Memory B cell (primary cell): ENCODE measurements around the gene MTMR3.

ENCODE experiments used
- ATAC-seq: fragments of 150-1000 bp; cut with Tn5 transposase; 2 replicates; pipeline ENCODE4 v1.10.0; 2021; ENCODE audit warnings: low read depth, mild to moderate bottlenecking, moderate library complexity
- DNase-seq, 2 donors: peaks; one replicate each; pipeline ENCODE4 v3.0.0; 2022; ENCODE audit warnings: low spot score in 2 of 2
- H3K27ac Mint-ChIP-seq: one replicate; pipeline ENCODE4 v1.8.0; 2022; ENCODE audit warnings: mild to moderate bottlenecking, moderate library complexity, mixed read lengths
- H3K27me3 Mint-ChIP-seq: one replicate; pipeline ENCODE4 v1.8.0; 2022; ENCODE audit warnings: mixed read lengths
- H3K36me3 Mint-ChIP-seq: one replicate; pipeline ENCODE4 v1.8.0; 2022; ENCODE audit warnings: mild to moderate bottlenecking, mixed read lengths
- H3K4me1 Mint-ChIP-seq: one replicate; pipeline ENCODE4 v1.8.0; 2022; ENCODE audit warnings: mixed read lengths
- H3K4me3 Mint-ChIP-seq: one replicate; pipeline ENCODE4 v1.8.0; 2022; ENCODE audit warnings: mild to moderate bottlenecking, moderate library complexity, mixed read lengths
- H3K9me3 Mint-ChIP-seq: one replicate; pipeline ENCODE4 v1.8.0; 2022; ENCODE audit warnings: mixed read lengths

The MTMR3 gene

GRCh38 chr22:30030329-30030728 lies 147.4 kb downstream of the MTMR3 start:
- Mint-ChIP-seq H3K4me3 (no peak overlapping the region), H3K4me1 (no peaks in the 10 kb centered on the region), H3K9me3 (no peaks in the 10 kb centered on the region), H3K36me3 (peaks cover 13% of the 10 kb centered on the region), H3K27ac (no peak overlapping the region), H3K27me3 (no peaks in the 10 kb centered on the region)
- ATAC-seq (no peak), DNase-seq (no peak)

GRCh38 chr22:30031328-30031727 lies 148.4 kb downstream of the MTMR3 start:
- no peaks in the 10 kb centered on the region for H3K27me3 Mint-ChIP-seq
- no peaks in the 10 kb centered on the region for H3K4me1 Mint-ChIP-seq
- no peak overlapping the region for H3K27ac Mint-ChIP-seq
- H3K4me3 Mint-ChIP-seq: no peak overlapping the region
- ATAC-seq (no peak), DNase-seq (no peak)
- no peaks in the 10 kb centered on the region for H3K9me3 Mint-ChIP-seq
- H3K36me3 Mint-ChIP-seq: peaks cover 6% of the 10 kb centered on the region

GRCh38 chr22:30031764-30032455 lies 148.9 kb downstream of the MTMR3 start:
- Mint-ChIP-seq H3K4me3 (no peak overlapping the region), H3K27me3 (no peaks in the 10 kb centered on the region), H3K9me3 (no peaks in the 10 kb centered on the region), H3K27ac (no peak overlapping the region), H3K4me1 (no peaks in the 10 kb centered on the region), H3K36me3 (peaks cover 6% of the 10 kb centered on the region)
- no peak for ATAC-seq
- no peak for DNase-seq

- Mint-ChIP-seq H3K9me3 (no peaks in the 10 kb centered on the region), H3K36me3 (peaks cover 5% of the 10 kb centered on the region), H3K27me3 (no peaks in the 10 kb centered on the region), H3K4me1 (no peaks in the 10 kb centered on the region), H3K4me3 (no peak overlapping the region), H3K27ac (no peak overlapping the region)
- ATAC-seq (no peak), DNase-seq (no peak)
Measured at GRCh38 chr22:30033137-30033536, 150.2 kb downstream of the MTMR3 start.

GRCh38 chr22:30033901-30034300 lies 150.9 kb downstream of the MTMR3 start:
- H3K36me3 Mint-ChIP-seq: peaks cover under 1% of the 10 kb centered on the region
- no peaks in the 10 kb centered on the region for H3K27me3 Mint-ChIP-seq
- no peak overlapping the region for H3K27ac Mint-ChIP-seq
- DNase-seq (no peak), ATAC-seq (no peak)
- no peaks in the 10 kb centered on the region for H3K4me1 Mint-ChIP-seq
- no peak overlapping the region for H3K4me3 Mint-ChIP-seq
- H3K9me3 Mint-ChIP-seq: no peaks in the 10 kb centered on the region

GRCh38 chr22:30036656-30037055 lies 153.7 kb downstream of the MTMR3 start:
- Mint-ChIP-seq H3K36me3 (no peaks in the 10 kb centered on the region), H3K4me1 (no peaks in the 10 kb centered on the region), H3K9me3 (no peaks in the 10 kb centered on the region), H3K27me3 (peaks cover 2% of the 10 kb centered on the region), H3K4me3 (no peak overlapping the region), H3K27ac (no peak overlapping the region)
- ATAC-seq: no peak
- DNase-seq: no peak

GRCh38 chr22:30038219-30038618 lies 155.2 kb downstream of the MTMR3 start:
- no peak overlapping the region for H3K4me3 Mint-ChIP-seq
- no peak for DNase-seq
- peaks cover 7% of the 10 kb centered on the region for H3K27me3 Mint-ChIP-seq
- no peak overlapping the region for H3K27ac Mint-ChIP-seq
- H3K36me3 Mint-ChIP-seq: no peaks in the 10 kb centered on the region
- H3K4me1 Mint-ChIP-seq: no peaks in the 10 kb centered on the region
- no peaks in the 10 kb centered on the region for H3K9me3 Mint-ChIP-seq
- no peak for ATAC-seq

GRCh38 chr22:30040499-30041260 lies 157.7 kb downstream of the MTMR3 start:
- Mint-ChIP-seq H3K4me1 (no peaks in the 10 kb centered on the region), H3K27me3 (peaks cover 7% of the 10 kb centered on the region), H3K9me3 (no peaks in the 10 kb centered on the region), H3K4me3 (no peak overlapping the region), H3K36me3 (no peaks in the 10 kb centered on the region), H3K27ac (no peak overlapping the region)
- ATAC-seq: no peak
- no peak for DNase-seq

- DNase-seq: no peak
- Mint-ChIP-seq H3K9me3 (no peaks in the 10 kb centered on the region), H3K27ac (no peak overlapping the region), H3K4me1 (no peaks in the 10 kb centered on the region), H3K4me3 (no peak overlapping the region), H3K36me3 (no peaks in the 10 kb centered on the region), H3K27me3 (peaks cover 7% of the 10 kb centered on the region)
- ATAC-seq: no peak
Measured at GRCh38 chr22:30041475-30041874, 158.5 kb downstream of the MTMR3 start.

GRCh38 chr22:30041881-30042280 lies 158.9 kb downstream of the MTMR3 start:
- ATAC-seq: no peak
- Mint-ChIP-seq H3K27me3 (peaks cover 7% of the 10 kb centered on the region), H3K27ac (no peak overlapping the region), H3K36me3 (no peaks in the 10 kb centered on the region), H3K4me1 (no peaks in the 10 kb centered on the region), H3K9me3 (no peaks in the 10 kb centered on the region), H3K4me3 (no peak overlapping the region)
- DNase-seq: no peak

- H3K4me1 Mint-ChIP-seq: no peaks in the 10 kb centered on the region
- no peaks in the 10 kb centered on the region for H3K36me3 Mint-ChIP-seq
- no peak overlapping the region for H3K27ac Mint-ChIP-seq
- peaks cover 7% of the 10 kb centered on the region for H3K27me3 Mint-ChIP-seq
- no peaks in the 10 kb centered on the region for H3K9me3 Mint-ChIP-seq
- no peak for ATAC-seq
- H3K4me3 Mint-ChIP-seq: no peak overlapping the region
- no peak for DNase-seq
Measured at GRCh38 chr22:30043161-30043560, 160.2 kb downstream of the MTMR3 start.

- ATAC-seq (no peak), DNase-seq (no peak)
- Mint-ChIP-seq H3K4me1 (no peaks in the 10 kb centered on the region), H3K9me3 (no peaks in the 10 kb centered on the region), H3K27me3 (peaks cover 7% of the 10 kb centered on the region), H3K36me3 (no peaks in the 10 kb centered on the region), H3K4me3 (no peak overlapping the region), H3K27ac (no peak overlapping the region)
Measured at GRCh38 chr22:30044369-30044768, 161.4 kb downstream of the MTMR3 start.

- Mint-ChIP-seq H3K4me3 (no peak overlapping the region), H3K27me3 (peaks cover 7% of the 10 kb centered on the region), H3K9me3 (no peaks in the 10 kb centered on the region)
Measured at GRCh38 chr22:30044881-30045493, 162.0 kb downstream of the MTMR3 start.

GRCh38 chr22:30045494-30045887 lies 162.5 kb downstream of the MTMR3 start:
- Mint-ChIP-seq H3K4me3 (no peak overlapping the region), H3K27me3 (peaks cover 7% of the 10 kb centered on the region), H3K9me3 (no peaks in the 10 kb centered on the region), H3K4me1 (no peaks in the 10 kb centered on the region), H3K27ac (no peak overlapping the region), H3K36me3 (no peaks in the 10 kb centered on the region)
- no peak for ATAC-seq
- no peak for DNase-seq

More at GRCh38 chr22:30044881-30045493, 162.0 kb downstream of the MTMR3 start:
- Mint-ChIP-seq H3K27ac (no peak overlapping the region), H3K4me1 (no peaks in the 10 kb centered on the region), H3K36me3 (no peaks in the 10 kb centered on the region)
- DNase-seq (no peak), ATAC-seq (no peak)
